Endothelial cell of umbilical vein (primary cell): ENCODE data around the gene PRR15. TPM values are rescaled to one million over a fixed set of nuclear protein-coding genes. Genes with fewer than 3 reads are reported as not detected.

Experiments
- BruUV-seq: library from RNA; stranded (reverse); fragments of 400-500 nt; replicated peaks from 2 replicates; lab custom pipeline; 2021; lab: Mats Ljungman, UMichigan
- CTCF ChIA-PET: fragments of 300-600, 350-600 bp; sonication (Branson Sonifier 250); formaldehyde crosslinking; loops from one replicate; lab custom pipeline; 2021; ENCODE audit warnings: antibody characterized with exemption, inconsistent platforms; lab: Charles Lee
- POLR2A ChIA-PET: fragments of 300-600, 350-600 bp; sonication (Branson Sonifier 250); formaldehyde crosslinking; loops from one replicate; lab custom pipeline; 2021; ENCODE audit warnings: antibody characterized with exemption, inconsistent platforms; lab: Charles Lee
- DNase-seq: peaks from one replicate; pipeline ENCODE4 v3.0.0-alpha.2; 2011; ENCODE audit warnings: low read depth, low spot score
- FAIRE-seq: peaks from 2 replicates; lab custom pipeline; 2011; peaks lifted over from hg19 to GRCh38; lab: Jason Lieb, UNC
- H2AFZ ChIP-seq: 2 replicates; pipeline ENCODE4 v1.6.0; 2012; ENCODE audit warnings: low read depth, low read length, control low read depth, inconsistent platforms
- H3K27ac ChIP-seq: 2 replicates; pipeline ENCODE4 v1.5.1; 2011; ENCODE audit warnings: low read depth, mild to moderate bottlenecking, control low read depth, low read length, moderate library complexity; ENCODE audit not compliant: insufficient read depth
- H3K27me3 ChIP-seq, 2 experiments: 2 replicates each; pipeline versions ENCODE4 v1.6.0 to v1.6.1; 2011; ENCODE audit warnings: low read length in 2 of 2, mixed read lengths in 1 of 2; ENCODE audit not compliant: control insufficient read depth in 2 of 2, insufficient read depth in 2 of 2
- H3K36me3 ChIP-seq, 2 experiments: 2 replicates in 1 of 2; 3 replicates in 1 of 2; pipeline ENCODE4 v1.5.1; 2011; ENCODE audit warnings: low read length in 2 of 2, mild to moderate bottlenecking in 1 of 2, moderate library complexity in 1 of 2; ENCODE audit not compliant: control insufficient read depth in 2 of 2, insufficient read depth in 2 of 2; ENCODE audit errors: extremely low read depth in 1 of 2
- H3K4me1 ChIP-seq: 3 replicates; pipeline ENCODE4 v1.5.1; 2011; ENCODE audit warnings: mild to moderate bottlenecking, low read length; ENCODE audit not compliant: control insufficient read depth, insufficient read depth; ENCODE audit errors: extremely low read depth
- H3K4me2 ChIP-seq: 2 replicates; pipeline ENCODE4 v1.6.1; 2011; ENCODE audit warnings: low read length, control low read depth, mixed read lengths; ENCODE audit not compliant: insufficient read depth
- H3K4me3 ChIP-seq, 3 experiments: fragments of 200-600 bp in 1 of 3; sonication (generic), shearing (Covaris generic) in 1 of 3; replicated peaks in 1 of 3; 2 replicates each; pipeline ENCODE4 v1.5.1; 2011 to 2016; ENCODE audit warnings: control low read depth in 3 of 3, low read length in 3 of 3, mild to moderate bottlenecking in 2 of 3, inconsistent platforms in 1 of 3, low read depth in 1 of 3, moderate library complexity in 1 of 3; ENCODE audit not compliant: insufficient read depth in 1 of 3
- H3K79me2 ChIP-seq: 2 replicates; pipeline ENCODE4 v1.6.0; 2012; ENCODE audit warnings: low read length, inconsistent platforms; ENCODE audit not compliant: control insufficient read depth, insufficient read depth
- H3K9ac ChIP-seq: replicated peaks from 2 replicates; pipeline ENCODE3; 2011; ENCODE audit warnings: low read length, control low read depth; ENCODE audit not compliant: insufficient read depth; ENCODE audit errors: extremely low read depth
- H3K9me1 ChIP-seq: replicated peaks from 3 replicates; pipeline ENCODE4 v1.6.0; 2011; ENCODE audit warnings: mild to moderate bottlenecking, low read length; ENCODE audit not compliant: control insufficient read depth, insufficient read depth; ENCODE audit errors: extremely low read depth
- H3K9me3 ChIP-seq: replicated peaks from 2 replicates; pipeline ENCODE4 v1.5.1; 2012; ENCODE audit warnings: low read length, inconsistent platforms; ENCODE audit not compliant: control insufficient read depth, insufficient read depth
- H4K20me1 ChIP-seq: replicated peaks from 2 replicates; pipeline ENCODE3; 2011; ENCODE audit warnings: mild to moderate bottlenecking, low read length; ENCODE audit not compliant: control insufficient read depth, insufficient read depth; ENCODE audit errors: extremely low read depth
- CTCF ChIP-seq, 2 donors: IDR thresholded peaks; 1 replicate in 1 of 2; 2 replicates in 1 of 2; pipeline ENCODE4 v1.5.1; 2011; ENCODE audit warnings: low read length in 2 of 2, mild to moderate bottlenecking in 2 of 2, moderate library complexity in 2 of 2, control low read depth in 1 of 2, inconsistent platforms in 1 of 2, low read depth in 1 of 2; ENCODE audit not compliant: insufficient read depth in 1 of 2; ENCODE audit errors: extremely low read depth in 1 of 2
- EZH2 ChIP-seq: IDR thresholded peaks from 2 replicates; pipeline ENCODE4 v1.6.1; 2012; ENCODE audit warnings: borderline replicate concordance, low read depth, mild to moderate bottlenecking, moderate library complexity, low read length, inconsistent platforms; ENCODE audit not compliant: severe bottlenecking
- FOS ChIP-seq: IDR thresholded peaks from 2 replicates; pipeline ENCODE4 v1.6.1; 2011; ENCODE audit warnings: mild to moderate bottlenecking, low read length, moderate library complexity, borderline replicate concordance; ENCODE audit not compliant: insufficient read depth
- GATA2 ChIP-seq: IDR thresholded peaks from 2 replicates; pipeline ENCODE4 v1.7.0; 2011; ENCODE audit warnings: low read depth, mild to moderate bottlenecking, moderate library complexity, mixed read lengths, low read length; ENCODE audit not compliant: insufficient read length, insufficient read depth
- JUN ChIP-seq: IDR thresholded peaks from 2 replicates; pipeline ENCODE4 v1.6.1; 2011; ENCODE audit warnings: borderline replicate concordance, low read depth; ENCODE audit not compliant: insufficient read length, insufficient read depth
- MAX ChIP-seq: IDR thresholded peaks from 2 replicates; pipeline ENCODE4 v1.6.1; 2011; ENCODE audit not compliant: insufficient read depth, insufficient read length
- MYC ChIP-seq: IDR thresholded peaks from one replicate; pipeline ENCODE4 v1.6.1; 2011; ENCODE audit warnings: mild to moderate bottlenecking, low read depth, low read length
- POLR2A ChIP-seq: IDR thresholded peaks from 2 replicates; pipeline ENCODE4 v1.6.1; 2012; ENCODE audit warnings: low read depth, mild to moderate bottlenecking, control low read depth, low read length
- POLR2AphosphoS5 ChIP-seq: IDR thresholded peaks from 2 replicates; pipeline ENCODE4 v1.6.1; 2012; ENCODE audit warnings: low read depth, mild to moderate bottlenecking, control low read depth, low read length, moderate library complexity; ENCODE audit not compliant: insufficient read depth
- dilution Hi-C: fragments of 300-500 bp; cut with MboI; formaldehyde crosslinking; loops from one replicate; pipeline ENCODE4 v1.15.0; 2019; ENCODE audit warnings: low sequenced_read_pairs; ENCODE audit not compliant: extremely low pct_ligation_motif_present
- intact Hi-C: fragments of 100-400 bp; cut with micrococcal nuclease; formaldehyde crosslinking; loops from one replicate; pipeline ENCODE4 v1.10.0; 2022
- polyA plus RNA-seq, 4 experiments: library from polyadenylated mRNA; depleted of rRNA in 3 of 4; stranded (reverse) in 3 of 4; unstranded in 1 of 4; fragments of >200 nt; gene quantifications; 2 replicates each; pipeline versions ENCODE4 v1.2.1 to v1.2.3, GENCODE V29; 2011 to 2012; ENCODE audit warnings: missing spikeins in 1 of 4
- total RNA-seq: library from RNA; stranded (reverse); gene quantifications from 2 replicates; pipeline ENCODE4 v1.2.3, GENCODE V29; 2021

The PRR15 gene
- total and polyA plus RNA-seq, 2 donors (not counting 3 experiments of a cell fraction or from before 2014, with no cell fraction given) = 1.8 to 5.0 TPM

- no peak for FAIRE-seq
- TF ChIP-seq POLR2A = no peak
- TF ChIP-seq MYC = no peak
- TF ChIP-seq POLR2AphosphoS5 = no peak
- H3K27me3 ChIP-seq = no peaks in the 10 kb centered on the region
- ChIA-PET POLR2A (no interaction called here), CTCF (no interaction called here)
- intact Hi-C loops = no loop called here
- H3K36me3 ChIP-seq = no peaks in the 10 kb centered on the region
- H3K9me1 ChIP-seq = no peaks in the 10 kb centered on the region
- no peaks in the 10 kb centered on the region for H3K9me3 ChIP-seq
- no peak overlapping the region for H2AFZ ChIP-seq
- peak; percentile 10 for DNase-seq
- no peak overlapping the region for H3K27ac ChIP-seq
- H3K4me1 ChIP-seq = no peaks in the 10 kb centered on the region
- BruUV-seq = no TSS peak
- H3K79me2 ChIP-seq = no peaks in the 10 kb centered on the region
- no peaks in the 10 kb centered on the region for H4K20me1 ChIP-seq
- no peak overlapping the region for H3K4me2 ChIP-seq
- no peak overlapping the region for H3K9ac ChIP-seq
- dilution Hi-C loops = no loop called here
- no peak overlapping the region for H3K4me3 ChIP-seq
Observed at GRCh38 chr7:29523728-29524127, 39.9 kb upstream of the PRR15 start.

- Histone ChIP-seq H2AFZ (no peak overlapping the region), H3K4me2 (no peak overlapping the region), H3K27ac (no peak overlapping the region), H3K36me3 (no peaks in the 10 kb centered on the region), H3K27me3 (no peaks in the 10 kb centered on the region), H3K9ac (no peak overlapping the region), H3K9me3 (no peaks in the 10 kb centered on the region), H4K20me1 (no peaks in the 10 kb centered on the region), H3K4me3 (no peak overlapping the region), H3K9me1 (no peaks in the 10 kb centered on the region), H3K4me1 (no peaks in the 10 kb centered on the region), H3K79me2 (no peaks in the 10 kb centered on the region)
- TF ChIP-seq MYC (no peak), MAX (no peak), JUN (no peak), EZH2 (no peak), POLR2AphosphoS5 (no peak), POLR2A (no peak), FOS (no peak), CTCF (IDR thresholded peaks at IDR 0.05; ENCODE audit: extremely low read depth in 1 of 2, insufficient read depth in 1 of 2, low read depth in 1 of 2, low read length in 2 of 2) (no peak), GATA2 (no peak)
- no TSS peak for BruUV-seq
- FAIRE-seq (no peak), DNase-seq (no peak)
- intact Hi-C loops = no loop called here
- ChIA-PET POLR2A (no interaction called here), CTCF (no interaction called here)
- dilution Hi-C loops = no loop called here
Observed at GRCh38 chr7:29527505-29528108, 36.0 kb upstream of the PRR15 start.
